K562 (cell line): ENCODE data around the gene STAT6. TPM values are rescaled to one million over a fixed set of nuclear protein-coding genes. Genes with fewer than 3 reads are reported as not detected.
A peak's percentile ranks its signal among the peaks of the same experiment; 100 is the strongest.

Source experiments
- AFF1 ChIP-seq, 2 experiments: fragments of 450-650 bp; IDR thresholded peaks; 2 replicates each; pipeline ENCODE4 v1.6.1; 2018; ENCODE audit warnings: mild to moderate bottlenecking in 2 of 2, low read depth in 1 of 2; ENCODE audit not compliant: partially characterized antibody in 2 of 2
- CC2D1A ChIP-seq: fragments of 450-650 bp; IDR thresholded peaks from 2 replicates; pipeline ENCODE4 v1.6.1; 2017; ENCODE audit warnings: mild to moderate bottlenecking
- DEAF1 ChIP-seq: fragments of 450-650 bp; formaldehyde crosslinking; IDR thresholded peaks from 2 replicates; pipeline ENCODE4 v1.4.0; 2020; ENCODE audit warnings: mild to moderate bottlenecking, moderate library complexity
- ELF2 ChIP-seq: fragments of 250-450 bp; sonication (Bioruptor Pico); IDR thresholded peaks from 2 replicates; pipeline ENCODE4 v1.5.0; 2021; ENCODE audit warnings: mild to moderate bottlenecking
- GTF2B ChIP-seq: IDR thresholded peaks from 2 replicates; pipeline ENCODE4 v1.6.1; 2011; ENCODE audit not compliant: insufficient read length; ENCODE audit errors: extremely low read depth
- MEIS2 ChIP-seq: fragments of 450-650 bp; IDR thresholded peaks from 2 replicates; pipeline ENCODE4 v1.6.1; 2014; ENCODE audit warnings: mild to moderate bottlenecking; ENCODE audit not compliant: partially characterized antibody
- NEUROD1 ChIP-seq: fragments of 150-350 bp; IDR thresholded peaks from 2 replicates; pipeline ENCODE4 v1.6.1; 2014; ENCODE audit warnings: borderline replicate concordance, low read length, low read depth; ENCODE audit not compliant: partially characterized antibody
- NFATC3 ChIP-seq: fragments of 450-650 bp; IDR thresholded peaks from 2 replicates; pipeline ENCODE4 v1.6.1; 2017; ENCODE audit warnings: mild to moderate bottlenecking
- RFX1 ChIP-seq: fragments of 450-650 bp; IDR thresholded peaks from 2 replicates; pipeline ENCODE4 v1.6.1; 2016; ENCODE audit warnings: mild to moderate bottlenecking, moderate library complexity
- TAF7 ChIP-seq: fragments of 450-650 bp; IDR thresholded peaks from 2 replicates; pipeline ENCODE4 v1.6.1; 2016; ENCODE audit warnings: missing genetic modification characterization, missing compliant biosample characterization
- TEAD4 ChIP-seq, 2 experiments: sonication (generic) in 1 of 2; formaldehyde crosslinking in 1 of 2; IDR thresholded peaks; 2 replicates each; pipeline versions ENCODE4 v1.6.1 to v1.8.0; 2012 to 2022; ENCODE audit warnings: borderline replicate concordance in 1 of 2, inconsistent platforms in 1 of 2, low read length in 1 of 2, mild to moderate bottlenecking in 1 of 2, missing genetic modification reagents in 1 of 2
- ZFP30 ChIP-seq: fragments of 250-450 bp; sonication (Bioruptor Pico); IDR thresholded peaks from 2 replicates; pipeline ENCODE4 v1.8.0; 2022; ENCODE audit warnings: moderate library complexity, mild to moderate bottlenecking, inconsistent platforms, borderline replicate concordance
- ZNF146 ChIP-seq: IDR thresholded peaks from one replicate; pipeline ENCODE4 v1.6.1; 2018; ENCODE audit warnings: missing compliant biosample characterization; ENCODE audit not compliant: unreplicated experiment
- ZNF41 ChIP-seq: fragments of 250-450 bp; sonication (Bioruptor Pico); conservative IDR thresholded peaks from 2 replicates; pipeline ENCODE4 v1.4.0; 2020; ENCODE audit warnings: mild to moderate bottlenecking
- ZNF512 ChIP-seq: IDR thresholded peaks from 2 replicates; pipeline ENCODE4 v1.6.1; 2016; ENCODE audit warnings: missing genetic modification characterization, missing compliant biosample characterization
- ZNF707 ChIP-seq: fragments of 250-450 bp; sonication (Bioruptor Pico); conservative IDR thresholded peaks from 2 replicates; pipeline ENCODE4 v1.8.0; 2022; ENCODE audit warnings: inconsistent platforms, mild to moderate bottlenecking, moderate library complexity
- polyA plus RNA-seq, 8 experiments: library from polyadenylated mRNA; depleted of rRNA in 4 of 8; stranded (reverse) in 5 of 8; unstranded in 3 of 8; fragments of >200 nt; fragmentation: Nextera tagmentation in 2 of 8; fragmentation: Illumina TruSeq in 1 of 8; extraction: Ambion mirVana in 2 of 8; extraction: Trizol in 1 of 8; gene quantifications; 2 replicates each; pipeline versions ENCODE4 v1.2.1 to v1.2.3, GENCODE V29; 2011 to 2014; ENCODE audit warnings: inconsistent platforms in 1 of 8, missing spikeins in 1 of 8
- total RNA-seq, 7 experiments: library from RNA; depleted of rRNA in 6 of 7; stranded (reverse); fragments of >200 nt in 6 of 7; fragmentation: Illumina TruSeq in 2 of 7; extraction: Trizol in 2 of 7; gene quantifications; 2 replicates each; pipeline versions ENCODE4 v1.2.1 to v1.2.3, GENCODE V29; 2011 to 2021; ENCODE audit warnings: low replicate concordance in 1 of 7

STAT6 gene
- total and polyA plus RNA-seq, 9 of the 15 experiments (the other 6 are each of a cell fraction or from before 2014, with no cell fraction given): 2.4 to 49.5 (median 26.5) TPM

- TF ChIP-seq NEUROD1 (peak; percentile 48), ZNF512 (tag) (no peak), AFF1 (IDR thresholded peaks at IDR 0.05; ENCODE audit: low read depth in 1 of 2, partially characterized antibody in 2 of 2) (no peak), ZFP30 (CRISPR knock-in tag) (no peak), MEIS2 (no peak), ZNF707 (CRISPR knock-in tag) (no peak), ELF2 (CRISPR knock-in tag) (no peak), CC2D1A (no peak), ZNF146 (CRISPR knock-in tag) (no peak), RFX1 (no peak), DEAF1 (no peak), ZNF41 (CRISPR knock-in tag) (no peak), TAF7 (tag) (peak; percentile 50; the same call in 1 of the 2 replicates), GTF2B (no peak), NFATC3 (no peak), TEAD4 (IDR thresholded peaks at IDR 0.05; ENCODE audit: low read length) (peak; percentile 78), TEAD4 (CRISPR knock-in tag; IDR thresholded peaks at IDR 0.05; ENCODE audit: borderline replicate concordance) (no peak)
These were observed 22.6 kb downstream of the STAT6 start, which contains the start of gene NAB2 (continued) for GRCh38 chr12:57088354-57089270.
